K562 (cell line): ENCODE results near the gene PIGM. TPM values are rescaled to one million over a fixed set of nuclear protein-coding genes. Genes with fewer than 3 reads are reported as not detected.

ENCODE experiments used
- ADNP ChIP-seq: fragments of 200-800 bp; sonication (Bioruptor generic); IDR thresholded peaks from 2 replicates; pipeline ENCODE4 v1.6.1; 2016; ENCODE audit warnings: missing genetic modification characterization, missing compliant biosample characterization
- BCOR ChIP-seq: fragments of 450-650 bp; IDR thresholded peaks from 2 replicates; pipeline ENCODE4 v1.6.1; 2016
- BRD4 ChIP-seq: fragments of 200-600 bp; sonication (generic); IDR thresholded peaks from 2 replicates; pipeline ENCODE4 v1.6.1; 2017; ENCODE audit warnings: inconsistent platforms
- CREB5 ChIP-seq: fragments of 250-450 bp; sonication (Bioruptor Pico); IDR thresholded peaks from 2 replicates; pipeline ENCODE4 v1.5.0; 2020; ENCODE audit warnings: mild to moderate bottlenecking
- EWSR1 ChIP-seq: fragments of 450-650 bp; IDR thresholded peaks from 2 replicates; pipeline ENCODE4 v1.6.1; 2018; ENCODE audit warnings: borderline replicate concordance, mild to moderate bottlenecking, low read depth, moderate library complexity; ENCODE audit not compliant: partially characterized antibody
- FIP1L1 ChIP-seq: fragments of 200-400 bp; formaldehyde crosslinking; IDR thresholded peaks from 2 replicates; pipeline ENCODE4 v1.6.1; 2018; ENCODE audit warnings: mild to moderate bottlenecking, low read depth, low read length; ENCODE audit not compliant: poor library complexity, severe bottlenecking
- FUS ChIP-seq: fragments of 200-400 bp; formaldehyde crosslinking; optimal IDR thresholded peaks from 2 replicates; pipeline ENCODE3; 2017; ENCODE audit warnings: low read depth, low read length
- KLF6 ChIP-seq: fragments of 250-450 bp; sonication (Bioruptor Pico); IDR thresholded peaks from 2 replicates; pipeline ENCODE4 v1.4.0; 2020; ENCODE audit warnings: mild to moderate bottlenecking, moderate library complexity, borderline replicate concordance
- NFIX ChIP-seq: fragments of 250-450 bp; sonication (Bioruptor Pico); IDR thresholded peaks from 2 replicates; pipeline ENCODE4 v1.4.0; 2020; ENCODE audit warnings: low read depth, mild to moderate bottlenecking, moderate library complexity
- NFXL1 ChIP-seq: fragments of 450-650 bp; formaldehyde crosslinking; IDR thresholded peaks from 2 replicates; pipeline ENCODE4 v1.4.0; 2021; ENCODE audit warnings: mild to moderate bottlenecking
- NONO ChIP-seq, 2 experiments: fragments of 200-400 bp in 1 of 2; fragments of 450-650 bp in 1 of 2; formaldehyde crosslinking in 1 of 2; IDR thresholded peaks; 2 replicates each; pipeline ENCODE4 v1.6.1; 2017; ENCODE audit warnings: low read depth in 2 of 2, mild to moderate bottlenecking in 2 of 2, moderate library complexity in 2 of 2, low read length in 1 of 2
- PCBP1 ChIP-seq: fragments of 200-400 bp; formaldehyde crosslinking; IDR thresholded peaks from 2 replicates; pipeline ENCODE4 v1.6.1; 2018; ENCODE audit warnings: mild to moderate bottlenecking, low read depth, low read length; ENCODE audit not compliant: poor library complexity, severe bottlenecking
- PYGO2 ChIP-seq: fragments of 450-650 bp; IDR thresholded peaks from 2 replicates; pipeline ENCODE4 v1.6.1; 2016; ENCODE audit warnings: mild to moderate bottlenecking, missing genetic modification characterization, moderate library complexity, missing compliant biosample characterization
- RBM15 ChIP-seq: fragments of 200-400 bp; formaldehyde crosslinking; IDR thresholded peaks from 2 replicates; pipeline ENCODE4 v1.6.1; 2018; ENCODE audit warnings: mild to moderate bottlenecking, low read length, moderate library complexity; ENCODE audit not compliant: insufficient read depth
- SRSF1 ChIP-seq: fragments of 200-400 bp; formaldehyde crosslinking; IDR thresholded peaks from 2 replicates; pipeline ENCODE4 v1.6.1; 2017; ENCODE audit warnings: mild to moderate bottlenecking, low read depth, low read length, moderate library complexity
- TBL1XR1 ChIP-seq, 2 experiments: IDR thresholded peaks; 2 replicates each; pipeline ENCODE4 v1.6.1; 2012; ENCODE audit warnings: improper control_type of control experiment in 2 of 2, low read length in 2 of 2, mild to moderate bottlenecking in 1 of 2
- USF1 ChIP-seq: sonication (generic); formaldehyde crosslinking; IDR thresholded peaks from 2 replicates; pipeline ENCODE4 v1.9.0; 2022; ENCODE audit warnings: mild to moderate bottlenecking, missing genetic modification reagents
- YBX1 ChIP-seq: fragments of 450-650 bp; IDR thresholded peaks from 2 replicates; pipeline ENCODE4 v1.7.1; 2016; ENCODE audit warnings: mild to moderate bottlenecking
- YY1 ChIP-seq, 3 experiments: IDR thresholded peaks; 2 replicates each; pipeline ENCODE4 v1.6.1; 2011; ENCODE audit warnings: low read length in 2 of 3, mild to moderate bottlenecking in 2 of 3, moderate library complexity in 2 of 3, borderline replicate concordance in 1 of 3, control low read depth in 1 of 3, low read depth in 1 of 3; ENCODE audit not compliant: insufficient read depth in 3 of 3, insufficient replicate concordance in 2 of 3, control insufficient read depth in 1 of 3, insufficient read length in 1 of 3; ENCODE audit errors: extremely low read depth in 1 of 3
- ZNF232 ChIP-seq: sonication (generic); formaldehyde crosslinking; IDR thresholded peaks from 2 replicates; pipeline ENCODE4 v1.8.0; 2022; ENCODE audit warnings: mild to moderate bottlenecking, missing genetic modification reagents
- ZNF354B ChIP-seq: fragments of 250-450 bp; sonication (Bioruptor Pico); IDR thresholded peaks from 2 replicates; pipeline ENCODE4 v1.4.0; 2020
- ZNF41 ChIP-seq: fragments of 250-450 bp; sonication (Bioruptor Pico); conservative IDR thresholded peaks from 2 replicates; pipeline ENCODE4 v1.4.0; 2020; ENCODE audit warnings: mild to moderate bottlenecking
- polyA plus RNA-seq, 8 experiments: library from polyadenylated mRNA; depleted of rRNA in 4 of 8; stranded (reverse) in 5 of 8; unstranded in 3 of 8; fragments of >200 nt; fragmentation: Nextera tagmentation in 2 of 8; fragmentation: Illumina TruSeq in 1 of 8; extraction: Ambion mirVana in 2 of 8; extraction: Trizol in 1 of 8; gene quantifications; 2 replicates each; pipeline versions ENCODE4 v1.2.1 to v1.2.3, GENCODE V29; 2011 to 2014; ENCODE audit warnings: inconsistent platforms in 1 of 8, missing spikeins in 1 of 8
- total RNA-seq, 7 experiments: library from RNA; depleted of rRNA in 6 of 7; stranded (reverse); fragments of >200 nt in 6 of 7; fragmentation: Illumina TruSeq in 2 of 7; extraction: Trizol in 2 of 7; gene quantifications; 2 replicates each; pipeline versions ENCODE4 v1.2.1 to v1.2.3, GENCODE V29; 2011 to 2021; ENCODE audit warnings: low replicate concordance in 1 of 7
- TF ChIP-seq, protein P1 (sequence below): fragments of 450-650 bp; IDR thresholded peaks from 2 replicates; pipeline ENCODE4 v1.6.1; 2018; ENCODE audit not compliant: partially characterized antibody

Gene PIGM
- total and polyA plus RNA-seq, 9 of the 15 experiments (the other 6 are each of a cell fraction or from before 2014, with no cell fraction given): 2.6 to 6.7 (median 4.3) TPM

DNA sequence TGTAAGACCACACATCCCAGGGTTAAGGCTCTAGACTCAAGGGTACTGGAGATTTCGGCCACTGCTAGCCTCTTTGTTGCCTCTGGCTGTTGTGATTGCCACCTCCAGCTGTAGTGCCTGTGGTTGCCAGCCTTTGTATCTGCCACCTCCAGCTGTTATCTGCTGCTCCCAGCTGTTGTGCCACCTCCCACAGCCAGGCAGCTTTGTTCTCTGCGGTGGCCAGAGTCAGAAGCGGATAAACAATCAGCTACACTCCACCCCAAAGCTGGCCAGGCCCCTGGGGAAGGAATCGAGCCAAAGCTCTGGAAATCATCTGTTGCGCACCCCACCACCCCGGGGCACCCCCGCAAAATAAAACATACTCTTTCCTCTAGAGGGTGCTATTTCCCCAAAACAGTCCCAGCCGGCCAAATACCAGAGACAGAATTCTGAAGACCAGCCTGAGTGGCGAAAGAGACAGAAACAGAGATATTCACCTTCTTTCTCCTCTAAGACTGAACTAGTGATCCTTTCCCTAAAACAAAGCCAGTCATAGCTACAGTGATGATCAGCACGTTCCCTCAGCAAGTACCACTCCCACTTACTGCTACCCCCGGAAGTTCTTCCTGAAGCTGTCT, 14.8 kb upstream of the PIGM start (continued):
- no peak for TF ChIP-seq USF1
- no peak for TF ChIP-seq CREB5 (CRISPR knock-in tag)
- no peak for TF ChIP-seq NFXL1 (CRISPR knock-in tag)
- no peak for TF ChIP-seq ZNF232
- no peak for TF ChIP-seq FIP1L1
- TF ChIP-seq ADNP (tag): no peak
- TF ChIP-seq NONO (IDR thresholded peaks at IDR 0.05; ENCODE audit: low read depth in 2 of 2, low read length in 1 of 2): peak in 1 of 2 experiments; percentile 78; a peak in 2 of 4 replicates
- no peak for TF ChIP-seq ZNF354B (CRISPR knock-in tag)
- no peak for TF ChIP-seq YBX1
- TF ChIP-seq SRSF1: no peak
- TF ChIP-seq, protein P1, sequence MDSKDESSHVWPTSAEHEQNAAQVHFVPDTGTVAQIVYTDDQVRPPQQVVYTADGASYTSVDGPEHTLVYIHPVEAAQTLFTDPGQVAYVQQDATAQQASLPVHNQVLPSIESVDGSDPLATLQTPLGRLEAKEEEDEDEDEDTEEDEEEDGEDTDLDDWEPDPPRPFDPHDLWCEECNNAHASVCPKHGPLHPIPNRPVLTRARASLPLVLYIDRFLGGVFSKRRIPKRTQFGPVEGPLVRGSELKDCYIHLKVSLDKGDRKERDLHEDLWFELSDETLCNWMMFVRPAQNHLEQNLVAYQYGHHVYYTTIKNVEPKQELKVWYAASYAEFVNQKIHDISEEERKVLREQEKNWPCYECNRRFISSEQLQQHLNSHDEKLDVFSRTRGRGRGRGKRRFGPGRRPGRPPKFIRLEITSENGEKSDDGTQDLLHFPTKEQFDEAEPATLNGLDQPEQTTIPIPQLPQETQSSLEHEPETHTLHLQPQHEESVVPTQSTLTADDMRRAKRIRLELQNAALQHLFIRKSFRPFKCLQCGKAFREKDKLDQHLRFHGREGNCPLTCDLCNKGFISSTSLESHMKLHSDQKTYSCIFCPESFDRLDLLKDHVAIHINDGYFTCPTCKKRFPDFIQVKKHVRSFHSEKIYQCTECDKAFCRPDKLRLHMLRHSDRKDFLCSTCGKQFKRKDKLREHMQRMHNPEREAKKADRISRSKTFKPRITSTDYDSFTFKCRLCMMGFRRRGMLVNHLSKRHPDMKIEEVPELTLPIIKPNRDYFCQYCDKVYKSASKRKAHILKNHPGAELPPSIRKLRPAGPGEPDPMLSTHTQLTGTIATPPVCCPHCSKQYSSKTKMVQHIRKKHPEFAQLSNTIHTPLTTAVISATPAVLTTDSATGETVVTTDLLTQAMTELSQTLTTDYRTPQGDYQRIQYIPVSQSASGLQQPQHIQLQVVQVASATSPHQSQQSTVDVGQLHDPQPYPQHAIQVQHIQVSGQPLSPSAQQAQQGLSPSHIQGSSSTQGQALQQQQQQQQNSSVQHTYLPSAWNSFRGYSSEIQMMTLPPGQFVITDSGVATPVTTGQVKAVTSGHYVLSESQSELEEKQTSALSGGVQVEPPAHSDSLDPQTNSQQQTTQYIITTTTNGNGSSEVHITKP: peak; percentile 5
- no peak for TF ChIP-seq PCBP1
- peak; percentile 61; the same call in 1 of the 2 replicates for TF ChIP-seq PYGO2 (tag)
- no peak for TF ChIP-seq ZNF41 (CRISPR knock-in tag)
- peak in 1 of 3 experiments; percentile 46 for TF ChIP-seq YY1 (IDR thresholded peaks at IDR 0.05; ENCODE audit: borderline replicate concordance in 1 of 3, control insufficient read depth in 1 of 3, extremely low read depth in 1 of 3, insufficient read depth in 3 of 3, insufficient read length in 1 of 3, insufficient replicate concordance in 2 of 3, low read depth in 1 of 3, low read length in 2 of 3)
- TF ChIP-seq FUS: no peak
- no peak for TF ChIP-seq BRD4
- no peak for TF ChIP-seq EWSR1
- TF ChIP-seq TBL1XR1 (IDR thresholded peaks at IDR 0.05; ENCODE audit: low read length in 2 of 2): peak; percentile 79; a peak in 3 of 4 replicates
- TF ChIP-seq RBM15: no peak
- no peak for TF ChIP-seq KLF6 (CRISPR knock-in tag)
- TF ChIP-seq NFIX (CRISPR knock-in tag): no peak
- peak; percentile 89 for TF ChIP-seq BCOR
